Measurements from ENCODE around the gene SH3PXD2A.

The SH3PXD2A gene

DNA sequence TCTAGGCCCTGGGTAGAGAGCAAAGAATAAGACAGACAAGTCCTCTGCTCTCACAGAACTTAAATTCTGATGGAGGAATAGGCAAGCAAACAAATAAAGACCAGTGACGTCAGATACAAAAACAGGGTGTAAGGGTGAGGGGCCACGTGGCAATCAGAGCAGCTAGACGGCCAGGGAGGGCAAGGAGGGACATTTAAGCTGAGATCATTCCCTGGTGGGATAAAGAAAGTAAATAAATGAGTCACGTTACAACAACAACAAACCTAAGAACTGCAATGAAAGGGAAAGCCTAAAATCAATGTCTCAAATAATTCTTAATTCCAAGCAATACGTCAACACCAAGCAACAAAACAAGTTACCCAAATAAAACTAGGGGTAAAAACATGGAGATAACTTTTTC, 40.8 kb upstream of the SH3PXD2A start (continued):
- TF ChIP-seq, protein P1, sequence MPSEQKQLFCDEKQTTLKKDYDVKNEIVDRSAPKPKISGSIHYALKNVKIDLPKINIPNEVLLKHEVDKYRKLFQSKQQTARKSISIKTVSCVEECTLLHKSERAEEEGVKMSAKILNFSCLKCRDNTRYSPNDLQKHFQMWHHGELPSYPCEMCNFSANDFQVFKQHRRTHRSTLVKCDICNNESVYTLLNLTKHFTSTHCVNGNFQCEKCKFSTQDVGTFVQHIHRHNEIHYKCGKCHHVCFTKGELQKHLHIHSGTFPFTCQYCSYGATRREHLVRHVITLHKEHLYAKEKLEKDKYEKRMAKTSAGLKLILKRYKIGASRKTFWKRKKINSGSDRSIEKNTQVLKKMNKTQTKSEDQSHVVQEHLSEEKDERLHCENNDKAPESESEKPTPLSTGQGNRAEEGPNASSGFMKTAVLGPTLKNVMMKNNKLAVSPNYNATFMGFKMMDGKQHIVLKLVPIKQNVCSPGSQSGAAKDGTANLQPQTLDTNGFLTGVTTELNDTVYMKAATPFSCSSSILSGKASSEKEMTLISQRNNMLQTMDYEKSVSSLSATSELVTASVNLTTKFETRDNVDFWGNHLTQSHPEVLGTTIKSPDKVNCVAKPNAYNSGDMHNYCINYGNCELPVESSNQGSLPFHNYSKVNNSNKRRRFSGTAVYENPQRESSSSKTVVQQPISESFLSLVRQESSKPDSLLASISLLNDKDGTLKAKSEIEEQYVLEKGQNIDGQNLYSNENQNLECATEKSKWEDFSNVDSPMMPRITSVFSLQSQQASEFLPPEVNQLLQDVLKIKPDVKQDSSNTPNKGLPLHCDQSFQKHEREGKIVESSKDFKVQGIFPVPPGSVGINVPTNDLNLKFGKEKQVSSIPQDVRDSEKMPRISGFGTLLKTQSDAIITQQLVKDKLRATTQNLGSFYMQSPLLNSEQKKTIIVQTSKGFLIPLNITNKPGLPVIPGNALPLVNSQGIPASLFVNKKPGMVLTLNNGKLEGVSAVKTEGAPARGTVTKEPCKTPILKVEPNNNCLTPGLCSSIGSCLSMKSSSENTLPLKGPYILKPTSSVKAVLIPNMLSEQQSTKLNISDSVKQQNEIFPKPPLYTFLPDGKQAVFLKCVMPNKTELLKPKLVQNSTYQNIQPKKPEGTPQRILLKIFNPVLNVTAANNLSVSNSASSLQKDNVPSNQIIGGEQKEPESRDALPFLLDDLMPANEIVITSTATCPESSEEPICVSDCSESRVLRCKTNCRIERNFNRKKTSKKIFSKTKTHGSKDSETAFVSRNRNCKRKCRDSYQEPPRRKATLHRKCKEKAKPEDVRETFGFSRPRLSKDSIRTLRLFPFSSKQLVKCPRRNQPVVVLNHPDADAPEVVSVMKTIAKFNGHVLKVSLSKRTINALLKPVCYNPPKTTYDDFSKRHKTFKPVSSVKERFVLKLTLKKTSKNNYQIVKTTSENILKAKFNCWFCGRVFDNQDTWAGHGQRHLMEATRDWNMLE (tag by site-specific recombination; conservative IDR thresholded peaks at IDR 0.05; ENCODE audit: low read depth) = 0 out of 2 replicates have a peak, but pooled peaks have one; percentile 20

DNA sequence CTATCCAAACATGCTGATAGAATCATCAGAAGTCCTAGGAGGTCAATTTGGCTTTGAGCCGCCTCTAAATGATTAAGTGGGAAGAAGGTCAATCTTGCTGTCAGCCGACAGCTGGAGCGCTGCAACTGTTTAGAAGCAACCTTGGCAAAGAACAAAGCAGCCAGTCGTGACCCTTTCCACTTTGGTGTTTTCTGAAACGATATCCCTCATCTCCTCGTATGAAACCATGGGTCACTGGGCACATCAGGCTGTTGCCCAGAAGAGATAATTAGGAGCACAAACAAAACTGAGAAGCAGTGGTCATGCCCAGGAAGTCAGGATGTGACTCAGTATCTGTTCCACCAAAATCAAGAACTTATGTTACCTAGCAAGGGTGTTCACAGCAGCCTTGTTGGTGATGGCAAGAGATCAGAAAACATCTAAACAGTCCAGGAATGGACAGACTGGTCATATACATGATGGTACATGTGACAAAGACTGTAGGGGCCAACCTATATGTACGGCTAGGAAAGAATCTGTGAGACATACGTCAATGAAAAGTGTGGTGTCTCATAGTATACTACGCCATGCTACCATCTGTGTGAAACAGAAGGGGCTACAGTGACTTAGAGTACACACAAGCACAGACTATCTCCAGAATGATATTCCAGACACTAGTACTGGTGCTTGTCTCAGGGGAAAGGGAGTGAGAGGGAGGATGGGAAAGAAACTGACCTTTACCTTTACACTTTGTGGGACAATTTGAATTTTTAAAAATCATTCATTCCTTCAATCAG, 40.2 kb upstream of the SH3PXD2A start:
- ChIA-PET CTCF (interaction anchor here (0.7 to 2.0 kb wide), 5 partner anchors 11 to 315 kb away, joined by 3 to 11 read pairs (median 3); partner anchors contain the start of gene STN1), POLR2A (no interaction called here)
- Histone ChIP-seq H3K4me3 (ENCODE audit: low read depth, low read length) (no peak overlapping the region), H3K9me3 (ENCODE audit: control insufficient read depth, insufficient read depth, low read depth, low read length) (no peaks in the 10 kb centered on the region), H3K36me3 (ENCODE audit: control insufficient read depth in 2 of 2, insufficient read depth in 1 of 2, low read length in 2 of 2) (peaks cover 0 to 25% of the 10 kb centered on the region in 2 experiments; a peak in 1 of 3 replicates), H3K27ac (ENCODE audit: extremely low read depth, low read depth, low read length) (peak overlapping the region; percentile 7; the same call in 1 of the 2 replicates), H3K4me1 (ENCODE audit: control insufficient read depth, insufficient read depth, low read length) (peaks cover 23% of the 10 kb centered on the region)
- TF ChIP-seq ZNF146 (tag by site-specific recombination; IDR thresholded peaks at IDR 0.05) (no peak), ZNF292 (tag by site-specific recombination; IDR thresholded peaks at IDR 0.05; ENCODE audit: borderline replicate concordance, low read depth) (no peak), TCF7L2 (IDR thresholded peaks at IDR 0.05; ENCODE audit: borderline replicate concordance, low read depth, low read length) (0 out of 2 replicates have a peak, but pooled peaks have one; percentile 30), ZBTB21 (tag by site-specific recombination; IDR thresholded peaks at IDR 0.05) (no peak), GLIS2 (tag by site-specific recombination; IDR thresholded peaks at IDR 0.05) (no peak), TRIM28 (IDR thresholded peaks at IDR 0.05; ENCODE audit: borderline replicate concordance, low read length) (peak; percentile 35; the same call in 1 of the 2 replicates), SP7 (tag by site-specific recombination; IDR thresholded peaks at IDR 0.05) (0 out of 2 replicates have a peak, but pooled peaks have one; percentile 12), ZBTB1 (tag by site-specific recombination; IDR thresholded peaks at IDR 0.05) (no peak), GFI1B (tag by site-specific recombination; IDR thresholded peaks at IDR 0.05) (no peak)
- TF ChIP-seq, protein P2, sequence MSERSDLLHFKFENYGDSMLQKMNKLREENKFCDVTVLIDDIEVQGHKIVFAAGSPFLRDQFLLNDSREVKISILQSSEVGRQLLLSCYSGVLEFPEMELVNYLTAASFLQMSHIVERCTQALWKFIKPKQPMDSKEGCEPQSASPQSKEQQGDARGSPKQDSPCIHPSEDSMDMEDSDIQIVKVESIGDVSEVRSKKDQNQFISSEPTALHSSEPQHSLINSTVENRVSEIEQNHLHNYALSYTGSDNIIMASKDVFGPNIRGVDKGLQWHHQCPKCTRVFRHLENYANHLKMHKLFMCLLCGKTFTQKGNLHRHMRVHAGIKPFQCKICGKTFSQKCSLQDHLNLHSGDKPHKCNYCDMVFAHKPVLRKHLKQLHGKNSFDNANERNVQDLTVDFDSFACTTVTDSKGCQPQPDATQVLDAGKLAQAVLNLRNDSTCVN (tag by site-specific recombination; optimal IDR thresholded peaks at IDR 0.05) = no peak
- TF ChIP-seq, protein P3, sequence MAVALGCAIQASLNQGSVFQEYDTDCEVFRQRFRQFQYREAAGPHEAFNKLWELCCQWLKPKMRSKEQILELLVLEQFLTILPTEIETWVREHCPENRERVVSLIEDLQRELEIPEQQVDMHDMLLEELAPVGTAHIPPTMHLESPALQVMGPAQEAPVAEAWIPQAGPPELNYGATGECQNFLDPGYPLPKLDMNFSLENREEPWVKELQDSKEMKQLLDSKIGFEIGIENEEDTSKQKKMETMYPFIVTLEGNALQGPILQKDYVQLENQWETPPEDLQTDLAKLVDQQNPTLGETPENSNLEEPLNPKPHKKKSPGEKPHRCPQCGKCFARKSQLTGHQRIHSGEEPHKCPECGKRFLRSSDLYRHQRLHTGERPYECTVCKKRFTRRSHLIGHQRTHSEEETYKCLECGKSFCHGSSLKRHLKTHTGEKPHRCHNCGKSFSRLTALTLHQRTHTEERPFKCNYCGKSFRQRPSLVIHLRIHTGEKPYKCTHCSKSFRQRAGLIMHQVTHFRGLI (tag by site-specific recombination; IDR thresholded peaks at IDR 0.05) = no peak

DNA sequence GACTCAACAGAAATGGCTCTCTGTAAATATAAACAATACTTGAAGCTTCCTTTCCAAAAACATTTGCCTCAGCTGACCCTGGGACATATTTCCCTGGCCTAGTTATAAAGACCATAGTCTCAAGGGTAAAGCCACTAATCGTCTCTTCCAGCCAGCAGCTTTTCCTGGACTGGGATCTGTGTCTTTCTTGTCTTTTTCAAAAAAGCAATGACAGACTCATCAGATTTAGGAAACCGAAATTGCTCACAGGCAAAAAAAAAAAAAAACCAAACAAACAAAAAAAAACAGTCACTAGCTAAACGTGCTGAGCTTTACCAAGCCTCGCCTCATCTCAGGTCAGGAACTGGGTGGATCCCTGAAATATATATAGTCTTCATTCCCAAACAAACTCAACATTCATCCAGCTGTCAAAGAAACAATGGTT, 39.1 kb upstream of the SH3PXD2A start:
- TF ChIP-seq ZNF23 (tag by site-specific recombination; IDR thresholded peaks at IDR 0.05; ENCODE audit: borderline replicate concordance) (no peak), KLF1 (tag by site-specific recombination; IDR thresholded peaks at IDR 0.05) (peak; percentile 30; the same call in 1 of the 2 replicates)
- H3K9me3 ChIP-seq (ENCODE audit: control insufficient read depth, insufficient read depth, low read depth, low read length) = no peaks in the 10 kb centered on the region
- H3K4me3 ChIP-seq (ENCODE audit: low read depth, low read length) = no peak overlapping the region
- H3K4me1 ChIP-seq (ENCODE audit: control insufficient read depth, insufficient read depth, low read length) = peaks cover 23% of the 10 kb centered on the region
- ChIA-PET CTCF (interaction anchor here (0.6 to 2.0 kb wide), 6 partner anchors 10 to 325 kb away, joined by 3 to 11 read pairs (median 3); no protein-coding TSS in a partner anchor), POLR2A (interaction anchor here (0.7 to 1.0 kb wide), 3 partner anchors 23 to 227 kb away, joined by 4 to 7 read pairs (median 4); partner anchors contain the start of gene STN1)
- H3K27ac ChIP-seq (ENCODE audit: extremely low read depth, low read depth, low read length) = no peak overlapping the region
- H3K36me3 ChIP-seq (ENCODE audit: control insufficient read depth in 2 of 2, insufficient read depth in 1 of 2, low read length in 2 of 2) = peaks cover 0 to 25% of the 10 kb centered on the region in 2 experiments; a peak in 1 of 3 replicates
